Activated naive CD8-positive, alpha-beta T cell treated with anti-CD3 and anti-CD28 coated beads, Interleukin-2, amount 50 U/mL, for 24 hours (primary cell): ENCODE measurements around the gene LRRC71.
A peak's percentile ranks its signal among the peaks of the same experiment; 100 is the strongest.

Source experiments
- ATAC-seq: fragments of 150-1000 bp; cut with Tn5 transposase; one replicate; pipeline ENCODE4 v1.10.0; 2021
- DNase-seq: peaks from one replicate; pipeline ENCODE4 v3.0.0; 2021
- H3K27ac Mint-ChIP-seq: one replicate; pipeline ENCODE4 v1.8.0; 2021; ENCODE audit warnings: mild to moderate bottlenecking, mixed read lengths
- H3K27me3 Mint-ChIP-seq: one replicate; pipeline ENCODE4 v1.8.0; 2021; ENCODE audit warnings: mixed read lengths
- H3K36me3 Mint-ChIP-seq: one replicate; pipeline ENCODE4 v1.8.0; 2021; ENCODE audit warnings: low read depth, mixed read lengths
- H3K4me1 Mint-ChIP-seq: one replicate; pipeline ENCODE4 v1.8.0; 2021; ENCODE audit warnings: mixed read lengths
- H3K4me3 Mint-ChIP-seq: one replicate; pipeline ENCODE4 v1.8.0; 2021; ENCODE audit warnings: mild to moderate bottlenecking, moderate library complexity, mixed read lengths
- H3K9me3 Mint-ChIP-seq: one replicate; pipeline ENCODE4 v1.8.0; 2021; ENCODE audit warnings: mixed read lengths

LRRC71 gene

DNA sequence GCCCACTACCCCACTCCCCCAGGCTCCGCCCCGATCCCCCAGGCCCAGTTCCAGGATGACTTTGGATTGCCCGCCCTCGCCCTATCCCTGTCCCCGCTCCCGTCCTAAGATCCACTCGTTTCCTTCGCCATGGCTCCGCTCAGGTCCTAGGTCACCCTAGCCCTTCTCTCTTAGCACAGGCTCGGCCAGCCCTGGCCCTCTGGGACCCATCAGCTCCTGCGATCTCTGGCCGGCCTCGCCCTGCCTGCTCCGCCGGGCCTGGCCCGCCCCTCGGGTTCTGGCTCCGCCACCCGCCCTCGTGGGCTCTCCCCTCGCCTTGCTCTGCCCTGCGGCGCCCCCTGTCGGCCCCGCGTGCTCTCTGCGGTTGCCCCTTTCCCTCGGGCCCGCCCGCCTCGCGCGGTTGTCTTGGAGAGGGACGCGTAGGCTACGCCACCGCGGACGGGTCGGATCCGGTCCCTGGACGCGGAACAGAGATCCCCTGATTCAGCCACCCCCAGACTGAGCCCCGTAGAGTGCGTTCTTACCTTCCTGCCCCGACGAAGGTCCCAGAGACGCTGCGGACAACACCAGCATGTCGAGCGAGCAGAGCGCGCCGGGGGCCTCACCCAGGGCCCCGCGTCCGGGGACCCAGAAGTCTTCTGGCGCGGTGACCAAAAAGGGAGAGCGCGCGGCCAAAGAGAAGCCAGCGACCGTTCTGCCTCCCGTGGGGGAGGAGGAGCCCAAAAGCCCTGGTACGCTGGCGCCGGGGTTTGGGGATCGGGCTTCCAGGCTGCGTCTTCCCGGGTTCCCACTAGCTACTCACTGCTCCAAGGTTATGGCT, at the start of gene LRRC71:
TSS of gene LRRC71 (plus strand) at position 400 of the 820 bp plus-strand sequence. CDS start at position 572, 172 bp downstream.
- no peaks in the 10 kb centered on the region for H3K36me3 Mint-ChIP-seq
- H3K4me3 Mint-ChIP-seq, result no peak within 1 kb of the TSS
- ATAC-seq (peak; percentile 86), DNase-seq (peak; percentile 84)
- peaks cover 9% of the 10 kb centered on the region for H3K4me1 Mint-ChIP-seq
- H3K27ac Mint-ChIP-seq, result no peak within 1 kb of the TSS
- H3K9me3 Mint-ChIP-seq, result no peaks in the 10 kb centered on the region
- H3K27me3 Mint-ChIP-seq, result peaks cover 75% of the 10 kb centered on the region

DNA sequence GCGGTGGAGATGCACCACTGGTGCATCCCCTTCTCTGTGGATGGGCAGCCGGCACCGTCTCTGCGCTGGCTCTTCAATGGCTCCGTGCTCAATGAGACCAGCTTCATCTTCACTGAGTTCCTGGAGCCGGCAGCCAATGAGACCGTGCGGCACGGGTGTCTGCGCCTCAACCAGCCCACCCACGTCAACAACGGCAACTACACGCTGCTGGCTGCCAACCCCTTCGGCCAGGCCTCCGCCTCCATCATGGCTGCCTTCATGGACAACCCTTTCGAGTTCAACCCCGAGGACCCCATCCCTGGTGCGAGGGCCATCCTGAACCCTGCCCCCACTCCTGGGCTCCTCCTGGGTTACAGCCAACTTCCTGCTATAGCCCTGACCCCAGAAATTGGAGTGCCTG, 46.8 kb upstream of the LRRC71 start:
- H3K4me1 Mint-ChIP-seq, result peaks cover 16% of the 10 kb centered on the region
- no peak overlapping the region for H3K27ac Mint-ChIP-seq
- peaks cover 4% of the 10 kb centered on the region for H3K27me3 Mint-ChIP-seq
- H3K4me3 Mint-ChIP-seq, result no peak overlapping the region
- H3K9me3 Mint-ChIP-seq, result no peaks in the 10 kb centered on the region
- H3K36me3 Mint-ChIP-seq, result no peaks in the 10 kb centered on the region
- DNase-seq, result no peak
- no peak for ATAC-seq

DNA sequence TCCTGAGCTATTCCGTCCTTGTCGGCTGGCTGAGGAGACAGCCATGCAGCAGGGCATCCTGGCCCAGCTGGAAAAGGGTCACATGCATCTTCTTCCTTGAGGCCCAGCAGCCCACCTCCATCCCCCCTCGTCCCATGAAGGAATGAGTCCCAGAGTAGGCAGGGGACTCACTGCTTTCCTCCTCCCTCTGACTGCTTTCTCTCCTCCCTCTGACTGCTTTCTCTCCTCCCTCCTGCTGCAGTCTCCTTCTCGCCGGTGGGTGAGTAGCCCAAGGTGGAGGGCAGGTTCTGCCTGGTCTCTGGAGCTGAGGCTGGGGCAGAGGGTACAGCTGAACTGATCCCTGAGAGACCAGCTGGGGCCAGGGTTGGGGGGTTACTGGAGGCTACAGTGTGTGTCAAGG, 46.3 kb upstream of the LRRC71 start:
- Mint-ChIP-seq H3K36me3 (no peaks in the 10 kb centered on the region), H3K9me3 (no peaks in the 10 kb centered on the region), H3K4me1 (peaks cover 16% of the 10 kb centered on the region), H3K27me3 (peaks cover 2% of the 10 kb centered on the region), H3K4me3 (no peak overlapping the region), H3K27ac (no peak overlapping the region)
- DNase-seq, result no peak
- ATAC-seq, result no peak

DNA sequence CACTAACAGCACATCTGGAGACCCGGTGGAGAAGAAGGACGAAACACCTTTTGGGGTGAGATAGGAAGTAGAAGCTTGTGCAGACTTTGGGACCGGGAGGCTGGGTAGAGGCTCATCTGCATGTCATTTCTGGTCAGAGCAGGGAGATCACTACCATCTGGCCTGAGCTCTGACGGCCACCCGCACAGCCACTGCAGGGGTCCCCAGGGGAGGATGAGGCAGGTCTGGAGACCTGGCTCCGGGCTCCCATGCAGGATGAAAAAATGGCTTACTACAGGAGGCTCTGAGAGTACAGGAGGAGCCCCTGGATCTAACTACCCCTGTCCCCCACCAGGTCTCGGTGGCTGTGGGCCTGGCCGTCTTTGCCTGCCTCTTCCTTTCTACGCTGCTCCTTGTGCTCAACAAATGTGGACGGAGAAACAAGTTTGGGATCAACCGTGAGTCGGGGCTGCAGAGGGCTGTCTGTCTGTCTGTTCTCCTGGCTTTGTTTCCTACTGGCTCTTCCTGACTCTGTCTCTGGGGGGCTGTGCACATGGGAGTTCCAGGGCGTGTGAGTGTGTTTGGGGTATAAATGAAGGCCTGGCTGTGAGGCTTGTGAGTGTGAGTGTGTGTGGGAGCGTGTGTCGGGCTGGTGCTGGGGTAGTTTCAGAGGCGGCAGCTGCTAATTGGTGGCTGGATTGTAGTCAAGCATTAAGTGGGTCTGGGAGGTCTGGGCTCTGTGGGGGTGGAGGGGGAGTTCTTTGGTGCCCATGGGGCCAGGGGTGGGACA, 45.7 kb upstream of the LRRC71 start:
- no peaks in the 10 kb centered on the region for H3K36me3 Mint-ChIP-seq
- no peak overlapping the region for H3K4me3 Mint-ChIP-seq
- ATAC-seq (no peak), DNase-seq (no peak)
- peaks cover 12% of the 10 kb centered on the region for H3K4me1 Mint-ChIP-seq
- no peaks in the 10 kb centered on the region for H3K9me3 Mint-ChIP-seq
- peaks cover 2% of the 10 kb centered on the region for H3K27me3 Mint-ChIP-seq
- H3K27ac Mint-ChIP-seq, result no peak overlapping the region

DNA sequence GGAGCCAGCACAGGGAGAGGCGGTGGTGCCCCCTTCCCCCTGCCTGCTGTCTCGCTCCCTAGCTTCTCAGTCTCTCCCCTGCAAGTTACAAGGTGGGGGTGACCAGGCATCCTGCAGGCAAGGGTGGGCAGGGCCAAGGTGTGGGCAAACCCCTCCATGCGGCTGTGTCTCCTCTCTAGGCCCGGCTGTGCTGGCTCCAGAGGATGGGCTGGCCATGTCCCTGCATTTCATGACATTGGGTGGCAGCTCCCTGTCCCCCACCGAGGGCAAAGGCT, 45.2 kb upstream of the LRRC71 start:
- ATAC-seq (no peak), DNase-seq (no peak)
- Mint-ChIP-seq H3K4me1 (peaks cover 8% of the 10 kb centered on the region), H3K9me3 (no peaks in the 10 kb centered on the region), H3K36me3 (no peaks in the 10 kb centered on the region), H3K4me3 (no peak overlapping the region), H3K27me3 (peaks cover 2% of the 10 kb centered on the region), H3K27ac (no peak overlapping the region)

DNA sequence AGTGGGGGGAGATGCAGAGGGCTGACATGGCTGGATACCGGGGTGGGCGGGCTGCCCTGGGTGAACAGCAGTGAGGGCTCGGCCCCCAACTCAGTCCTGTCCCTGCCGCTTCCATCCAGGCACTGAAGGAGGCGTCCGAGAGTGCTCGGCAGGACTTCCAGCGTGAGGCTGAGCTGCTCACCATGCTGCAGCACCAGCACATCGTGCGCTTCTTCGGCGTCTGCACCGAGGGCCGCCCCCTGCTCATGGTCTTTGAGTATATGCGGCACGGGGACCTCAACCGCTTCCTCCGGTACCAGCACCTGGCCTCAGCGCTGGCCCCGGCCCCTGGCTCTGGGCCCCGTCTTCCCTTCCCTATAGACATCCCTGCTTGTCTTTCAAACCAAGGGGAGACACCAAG, 44.2 kb upstream of the LRRC71 start:
- Mint-ChIP-seq H3K9me3 (no peaks in the 10 kb centered on the region), H3K4me1 (no peaks in the 10 kb centered on the region), H3K36me3 (no peaks in the 10 kb centered on the region), H3K27me3 (peaks cover 2% of the 10 kb centered on the region), H3K27ac (no peak overlapping the region), H3K4me3 (no peak overlapping the region)
- ATAC-seq (no peak), DNase-seq (no peak)

DNA sequence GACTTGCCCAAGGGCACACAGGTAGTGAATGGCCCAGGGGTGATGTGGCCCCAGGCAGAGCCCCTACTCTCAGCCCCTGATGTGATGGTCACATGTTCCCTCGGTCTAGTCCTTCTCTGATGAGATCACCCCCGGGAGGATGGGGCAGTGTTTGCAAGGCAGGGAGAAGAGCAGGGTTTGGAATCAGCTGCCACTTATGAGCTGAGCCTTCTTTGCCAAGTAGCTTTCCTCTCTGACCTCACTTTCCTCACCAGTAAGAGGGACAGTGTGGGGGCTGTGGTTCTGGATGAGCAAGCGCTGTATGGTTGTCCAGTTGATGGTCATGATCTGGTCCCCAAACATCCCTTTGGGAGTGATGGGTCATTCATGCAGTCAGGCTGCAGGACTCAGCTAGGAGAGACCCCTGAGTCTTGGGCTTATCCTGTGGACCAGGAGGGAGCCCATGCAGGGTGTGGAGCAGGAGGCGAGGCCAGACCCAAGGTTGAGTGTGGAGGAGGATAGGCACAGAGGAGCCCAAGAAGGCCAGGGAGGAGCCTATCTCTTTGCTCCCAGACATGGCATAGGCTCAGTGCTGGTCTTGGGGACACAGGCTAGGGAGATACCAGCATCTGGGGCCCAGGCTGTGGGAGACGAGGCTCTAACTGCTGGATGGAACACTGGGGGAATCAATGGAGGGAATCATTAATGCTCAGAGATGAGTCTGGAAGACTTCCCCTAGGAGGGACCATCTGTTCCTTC, 42.8 kb upstream of the LRRC71 start:
- DNase-seq (no peak), ATAC-seq (no peak)
- peaks cover 4% of the 10 kb centered on the region for H3K27me3 Mint-ChIP-seq
- no peaks in the 10 kb centered on the region for H3K4me1 Mint-ChIP-seq
- no peaks in the 10 kb centered on the region for H3K9me3 Mint-ChIP-seq
- H3K4me3 Mint-ChIP-seq, result no peak overlapping the region
- H3K36me3 Mint-ChIP-seq, result no peaks in the 10 kb centered on the region
- H3K27ac Mint-ChIP-seq, result no peak overlapping the region

DNA sequence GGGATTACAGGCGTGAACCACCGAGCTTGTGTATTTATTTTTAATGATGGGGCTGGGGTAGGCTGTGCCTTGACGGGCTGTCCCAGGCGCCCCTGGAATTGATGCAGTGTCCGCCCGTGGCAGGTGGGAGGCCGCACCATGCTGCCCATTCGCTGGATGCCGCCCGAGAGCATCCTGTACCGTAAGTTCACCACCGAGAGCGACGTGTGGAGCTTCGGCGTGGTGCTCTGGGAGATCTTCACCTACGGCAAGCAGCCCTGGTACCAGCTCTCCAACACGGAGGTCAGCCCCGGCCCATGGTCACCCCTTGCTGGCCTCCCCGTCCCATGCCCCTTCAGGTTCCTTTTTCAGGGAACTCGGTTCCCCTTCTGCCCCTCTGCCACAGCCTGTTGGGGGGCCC, 40.6 kb upstream of the LRRC71 start:
- no peak overlapping the region for H3K4me3 Mint-ChIP-seq
- peaks cover 8% of the 10 kb centered on the region for H3K27me3 Mint-ChIP-seq
- DNase-seq (no peak), ATAC-seq (no peak)
- H3K4me1 Mint-ChIP-seq, result no peaks in the 10 kb centered on the region
- H3K36me3 Mint-ChIP-seq, result no peaks in the 10 kb centered on the region
- H3K9me3 Mint-ChIP-seq, result no peaks in the 10 kb centered on the region
- H3K27ac Mint-ChIP-seq, result no peak overlapping the region

DNA sequence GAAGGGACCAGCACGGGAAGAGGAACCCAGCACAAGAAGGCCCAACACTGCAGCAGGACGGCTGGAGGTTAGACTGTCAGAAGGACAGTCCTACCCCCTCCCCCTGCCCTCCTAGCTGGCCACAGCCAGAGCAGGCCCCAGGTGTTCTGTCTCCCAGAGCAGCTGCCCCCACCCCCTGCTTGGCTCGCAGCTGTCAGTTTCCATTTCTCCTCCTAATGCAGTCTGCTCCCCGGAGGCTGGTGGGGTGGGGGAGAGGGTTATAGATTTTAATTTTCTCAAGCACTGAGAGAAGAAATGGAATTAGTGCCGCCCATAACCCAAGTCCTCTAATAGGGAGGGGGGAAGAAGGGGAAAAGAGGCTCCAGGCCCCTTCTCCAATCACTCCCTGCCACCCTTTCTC, 40.0 kb upstream of the LRRC71 start:
- Mint-ChIP-seq H3K4me3 (no peak overlapping the region), H3K36me3 (no peaks in the 10 kb centered on the region), H3K9me3 (no peaks in the 10 kb centered on the region), H3K4me1 (no peaks in the 10 kb centered on the region), H3K27me3 (peaks cover 8% of the 10 kb centered on the region), H3K27ac (no peak overlapping the region)
- ATAC-seq, result no peak
- no peak for DNase-seq

DNA sequence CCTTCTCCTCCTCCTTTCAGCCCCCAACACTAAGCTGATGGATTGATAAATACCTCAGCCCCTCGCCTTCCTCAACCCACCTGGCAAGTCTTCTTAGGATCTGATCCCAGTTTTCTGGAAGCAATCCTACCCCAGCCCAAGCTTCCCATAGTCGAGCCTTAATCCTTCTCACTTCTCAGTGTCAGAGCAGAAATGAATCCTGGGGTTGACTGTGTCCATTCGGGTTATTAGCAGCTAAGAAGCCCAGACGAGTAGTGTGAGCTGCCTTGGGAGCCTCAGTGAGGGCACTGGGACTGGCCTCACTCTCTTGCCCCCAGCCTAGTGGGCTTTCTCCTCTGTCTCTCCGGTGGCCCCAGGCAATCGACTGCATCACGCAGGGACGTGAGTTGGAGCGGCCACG, 39.3 kb upstream of the LRRC71 start:
- no peaks in the 10 kb centered on the region for H3K4me1 Mint-ChIP-seq
- no peak for ATAC-seq
- H3K36me3 Mint-ChIP-seq, result no peaks in the 10 kb centered on the region
- peaks cover 8% of the 10 kb centered on the region for H3K27me3 Mint-ChIP-seq
- no peaks in the 10 kb centered on the region for H3K9me3 Mint-ChIP-seq
- no peak for DNase-seq
- no peak overlapping the region for H3K27ac Mint-ChIP-seq
- H3K4me3 Mint-ChIP-seq, result no peak overlapping the region

DNA sequence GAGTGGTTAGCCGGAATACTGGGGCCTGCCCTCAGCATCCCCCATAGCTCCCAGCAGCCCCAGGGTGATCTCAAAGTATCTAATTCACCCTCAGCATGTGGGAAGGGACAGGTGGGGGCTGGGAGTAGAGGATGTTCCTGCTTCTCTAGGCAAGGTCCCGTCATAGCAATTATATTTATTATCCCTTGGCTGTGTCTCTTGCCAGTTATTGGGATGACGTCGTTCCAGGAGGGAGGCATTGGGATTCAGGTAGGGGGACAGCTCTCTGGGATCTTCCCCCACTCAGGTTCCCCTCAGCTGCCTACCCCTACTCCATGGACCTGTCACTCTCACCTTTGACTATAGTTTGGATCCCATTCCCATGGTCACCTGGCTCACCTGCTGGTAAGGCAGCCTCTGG, 38.8 kb upstream of the LRRC71 start:
- Mint-ChIP-seq H3K4me1 (no peaks in the 10 kb centered on the region), H3K27me3 (peaks cover 13% of the 10 kb centered on the region), H3K36me3 (no peaks in the 10 kb centered on the region), H3K27ac (no peak overlapping the region), H3K9me3 (no peaks in the 10 kb centered on the region), H3K4me3 (no peak overlapping the region)
- DNase-seq, result no peak
- ATAC-seq, result no peak

DNA sequence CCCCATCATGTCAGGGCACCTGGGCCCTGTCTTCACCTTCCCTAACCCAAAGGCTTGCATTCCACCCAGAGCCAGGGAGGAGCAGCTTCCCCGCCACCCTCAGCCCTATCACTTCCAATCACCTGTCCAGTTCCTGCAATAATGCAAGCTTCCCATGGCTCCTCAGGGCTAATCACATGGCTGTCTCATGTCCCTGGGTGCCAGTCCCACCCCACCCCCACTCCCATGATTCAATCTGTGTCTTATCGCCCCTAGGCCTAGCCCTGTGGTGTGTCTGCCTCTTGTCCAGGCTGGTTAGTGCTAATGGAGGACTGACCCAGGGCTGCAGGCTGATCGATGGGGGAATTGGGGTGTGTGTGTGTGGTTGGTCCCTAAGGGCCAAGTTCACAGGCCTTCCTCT, 37.9 kb upstream of the LRRC71 start:
- Mint-ChIP-seq H3K4me3 (no peak overlapping the region), H3K27me3 (peaks cover 15% of the 10 kb centered on the region), H3K36me3 (no peaks in the 10 kb centered on the region), H3K4me1 (no peaks in the 10 kb centered on the region), H3K27ac (no peak overlapping the region), H3K9me3 (no peaks in the 10 kb centered on the region)
- no peak for DNase-seq
- ATAC-seq, result no peak

DNA sequence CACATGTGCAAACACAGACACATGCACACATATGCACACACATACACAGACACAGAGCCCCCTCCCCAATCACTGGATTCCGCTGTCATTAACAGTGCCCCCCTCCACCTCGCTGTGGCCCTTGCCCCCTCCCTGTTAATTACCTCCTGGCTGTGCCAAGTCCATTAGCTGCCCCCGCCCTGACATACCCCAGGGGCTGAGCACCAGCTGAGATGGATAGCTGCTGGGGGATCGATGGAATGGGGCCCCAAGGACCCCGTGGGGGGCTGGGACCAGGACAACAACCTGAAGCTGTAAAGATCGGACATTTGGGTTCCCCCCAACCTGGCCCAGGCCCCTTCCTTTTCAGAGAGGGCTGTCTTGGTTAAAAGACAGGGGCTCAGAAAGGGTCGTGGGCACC, 36.5 kb upstream of the LRRC71 start:
- H3K9me3 Mint-ChIP-seq, result no peaks in the 10 kb centered on the region
- H3K4me3 Mint-ChIP-seq, result no peak overlapping the region
- no peak for ATAC-seq
- no peak overlapping the region for H3K27ac Mint-ChIP-seq
- DNase-seq, result no peak
- no peaks in the 10 kb centered on the region for H3K36me3 Mint-ChIP-seq
- H3K27me3 Mint-ChIP-seq, result peaks cover 17% of the 10 kb centered on the region
- no peaks in the 10 kb centered on the region for H3K4me1 Mint-ChIP-seq

DNA sequence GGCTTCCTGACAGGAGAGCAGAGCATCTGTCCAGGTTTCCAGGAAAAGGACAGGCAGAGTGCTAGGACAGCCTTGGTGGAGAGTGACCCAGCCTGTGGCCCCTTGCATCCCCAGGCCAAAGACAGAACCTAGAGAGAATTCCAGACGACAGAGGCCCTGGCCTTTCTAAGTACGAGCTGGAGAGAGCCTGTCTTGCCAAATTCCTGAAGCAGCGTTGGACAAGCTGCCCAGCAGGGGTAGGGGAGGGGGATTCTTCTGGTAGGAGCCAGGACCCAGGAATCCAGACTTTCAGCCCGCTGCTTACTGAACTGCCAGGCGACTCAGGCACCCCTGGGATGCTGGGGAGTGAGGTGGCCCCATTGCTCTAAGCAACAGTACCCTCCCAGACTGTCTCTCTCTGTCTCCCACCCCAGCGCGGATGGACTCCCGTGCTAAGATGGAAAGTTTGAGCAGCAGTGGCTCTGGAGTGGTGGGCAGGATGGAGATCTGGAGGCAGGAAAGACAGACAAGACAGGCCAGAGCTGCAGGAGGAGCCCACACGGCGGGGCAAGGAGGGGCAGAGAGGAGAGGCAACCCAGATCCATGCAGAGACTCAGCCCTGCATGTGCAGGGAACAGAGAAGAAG, 35.8 kb upstream of the LRRC71 start:
- Mint-ChIP-seq H3K4me1 (no peaks in the 10 kb centered on the region), H3K27me3 (peaks cover 22% of the 10 kb centered on the region), H3K36me3 (no peaks in the 10 kb centered on the region), H3K9me3 (no peaks in the 10 kb centered on the region), H3K4me3 (no peak overlapping the region), H3K27ac (no peak overlapping the region)
- DNase-seq (no peak), ATAC-seq (no peak)
